ENCODE results near the gene MEIOB. TPM values are rescaled to one million over a fixed set of nuclear protein-coding genes. Genes with fewer than 3 reads are reported as not detected.
"Not testable (repeated sequence)": the region's sequence is repeated elsewhere in the genome, so short reads cannot be mapped to it uniquely, and the experiment has no call there.

Gene MEIOB
- total RNA-seq, 1 donor from 2014 or later = not detected

DNA sequence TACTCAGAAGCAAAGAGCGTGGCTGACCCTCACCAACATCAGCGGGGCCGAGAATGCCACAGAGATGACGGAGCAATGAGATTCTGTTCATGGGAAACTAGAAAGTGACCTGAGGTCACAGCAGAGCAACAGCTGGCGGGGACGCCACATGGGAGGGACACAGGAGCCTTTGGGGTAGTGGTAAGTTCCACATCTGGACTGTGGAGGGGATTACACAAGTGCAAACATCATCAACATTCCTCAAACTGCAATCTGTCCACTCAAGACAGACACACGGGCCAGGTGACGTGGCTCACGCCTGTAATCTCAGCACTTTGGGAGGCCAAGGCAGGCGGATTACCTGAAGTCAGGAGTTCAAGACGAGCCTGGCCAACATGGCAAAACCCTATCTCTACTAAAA is 56.5 kb downstream of the MEIOB start:
- no peak for DNase-seq (ENCODE audit: low spot score)

DNA sequence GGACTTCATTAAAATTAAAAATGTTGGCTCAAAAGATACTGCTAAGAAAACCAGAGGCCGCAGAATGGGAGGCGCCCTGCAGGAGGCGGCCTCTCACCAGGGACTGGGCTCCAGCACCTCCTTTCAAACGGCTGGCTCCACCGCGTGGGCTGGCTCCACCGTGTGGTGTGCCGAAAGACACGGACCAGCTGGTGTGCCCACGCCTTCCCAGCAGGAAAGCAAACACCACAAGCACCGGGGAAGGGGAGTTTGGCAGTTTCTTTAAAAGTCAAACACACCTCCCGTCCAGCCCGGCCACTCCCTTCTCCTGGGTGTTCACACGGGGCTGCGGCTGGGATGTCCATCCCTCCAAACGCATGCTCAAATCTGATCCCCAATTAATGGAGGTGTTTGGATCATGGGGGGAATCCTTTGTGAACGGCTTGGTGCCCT is 59.2 kb downstream of the MEIOB start:
- peak; percentile 70 for DNase-seq (ENCODE audit: low spot score)

DNA sequence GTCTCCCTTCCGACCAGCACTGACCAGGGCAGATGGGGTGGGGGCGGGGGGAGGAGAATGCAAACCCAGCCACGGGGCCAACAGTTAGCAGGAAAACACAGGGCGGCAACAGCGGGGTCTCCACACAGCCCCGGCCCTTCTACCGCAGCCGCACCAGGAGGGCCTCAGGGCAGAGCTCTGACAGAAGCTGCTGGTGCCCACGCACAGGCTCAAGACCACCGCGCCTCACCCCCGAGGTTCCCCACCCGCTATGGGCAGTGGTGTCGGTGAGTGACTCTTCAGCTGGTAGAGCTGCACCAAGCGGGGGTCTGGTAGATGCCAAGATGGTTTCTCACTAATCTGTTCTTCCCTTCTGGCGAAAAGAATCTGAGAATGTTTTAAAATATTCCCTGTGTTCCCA is 61.4 kb downstream of the MEIOB start:
- DNase-seq (ENCODE audit: low spot score) = no peak

DNA sequence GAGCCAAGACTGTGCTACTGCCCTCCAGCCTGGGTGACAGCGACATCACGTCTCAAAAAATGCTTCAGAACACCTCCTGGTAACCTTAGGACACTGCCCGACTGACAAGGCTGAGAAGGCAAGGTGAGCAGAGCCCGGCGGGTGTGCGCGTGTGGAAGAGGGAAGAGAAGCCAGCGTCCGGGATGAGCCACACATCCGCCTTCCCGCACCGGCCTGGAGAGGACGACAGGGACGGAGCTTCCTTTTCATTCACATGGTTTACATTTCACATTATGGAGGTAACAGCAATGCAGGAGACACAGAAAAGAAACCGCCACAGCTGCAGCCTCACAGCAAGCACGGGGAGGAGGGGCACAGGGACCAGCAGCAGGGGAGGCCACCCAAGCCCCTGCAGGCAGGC is 61.9 kb downstream of the MEIOB start:
- DNase-seq (ENCODE audit: low spot score) = no peak

GRCh38 chr16:1809281-1809801 is 62.6 kb downstream of the MEIOB start:
- no peak for DNase-seq (ENCODE audit: low spot score)

DNA sequence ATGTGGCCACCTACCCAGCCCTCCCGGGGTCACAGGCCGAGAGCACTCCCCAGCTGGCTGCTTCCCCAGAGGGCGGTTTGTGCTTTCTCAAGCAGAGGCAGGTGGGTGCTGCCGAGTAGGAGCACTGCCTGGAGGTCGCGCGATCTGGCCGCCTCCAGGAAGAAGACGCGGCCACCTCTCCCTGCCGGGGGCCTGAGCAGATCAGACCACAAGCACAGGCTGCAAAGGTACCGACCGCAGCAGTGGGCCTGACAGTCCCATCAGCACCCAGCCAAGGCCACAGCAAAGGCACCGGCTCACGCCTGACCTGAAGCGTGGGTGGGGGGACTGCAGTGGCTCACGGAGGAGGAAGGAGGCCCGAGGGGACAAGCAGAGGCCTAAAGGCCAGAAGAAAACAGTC is 63.3 kb downstream of the MEIOB start:
- DNase-seq (ENCODE audit: low spot score) = no peak

DNA sequence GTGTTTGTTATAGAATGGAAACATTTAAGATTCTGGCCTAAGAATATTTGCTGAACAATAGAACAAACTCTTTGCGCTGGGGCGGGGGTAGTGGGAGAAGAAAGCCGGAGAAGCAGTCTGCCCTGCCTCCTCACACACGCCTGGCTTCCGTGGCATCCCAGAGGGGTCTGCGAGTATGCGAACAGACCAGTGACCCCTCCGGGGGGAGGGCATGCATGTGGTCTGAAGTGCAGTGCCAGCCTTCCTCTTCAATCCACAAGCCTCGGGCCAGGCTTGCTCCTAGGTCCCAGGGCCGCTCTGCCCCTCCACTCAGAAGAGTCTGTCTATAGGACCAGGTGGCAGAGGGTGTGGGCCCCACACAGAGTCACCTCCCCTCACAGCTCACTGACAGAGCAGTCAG is 64.3 kb downstream of the MEIOB start:
- DNase-seq (ENCODE audit: low spot score) = no peak

- DNase-seq (ENCODE audit: low spot score) = no peak
These were observed 71.3 kb downstream of the MEIOB start for GRCh38 chr16:1800701-1801100.

GRCh38 chr16:1799263-1799662 is 72.7 kb downstream of the MEIOB start:
- not testable (repeated sequence) for DNase-seq (ENCODE audit: low spot score)

GRCh38 chr16:1794908-1795666 is 76.9 kb downstream of the MEIOB start:
- DNase-seq (ENCODE audit: low spot score) = no peak

DNA sequence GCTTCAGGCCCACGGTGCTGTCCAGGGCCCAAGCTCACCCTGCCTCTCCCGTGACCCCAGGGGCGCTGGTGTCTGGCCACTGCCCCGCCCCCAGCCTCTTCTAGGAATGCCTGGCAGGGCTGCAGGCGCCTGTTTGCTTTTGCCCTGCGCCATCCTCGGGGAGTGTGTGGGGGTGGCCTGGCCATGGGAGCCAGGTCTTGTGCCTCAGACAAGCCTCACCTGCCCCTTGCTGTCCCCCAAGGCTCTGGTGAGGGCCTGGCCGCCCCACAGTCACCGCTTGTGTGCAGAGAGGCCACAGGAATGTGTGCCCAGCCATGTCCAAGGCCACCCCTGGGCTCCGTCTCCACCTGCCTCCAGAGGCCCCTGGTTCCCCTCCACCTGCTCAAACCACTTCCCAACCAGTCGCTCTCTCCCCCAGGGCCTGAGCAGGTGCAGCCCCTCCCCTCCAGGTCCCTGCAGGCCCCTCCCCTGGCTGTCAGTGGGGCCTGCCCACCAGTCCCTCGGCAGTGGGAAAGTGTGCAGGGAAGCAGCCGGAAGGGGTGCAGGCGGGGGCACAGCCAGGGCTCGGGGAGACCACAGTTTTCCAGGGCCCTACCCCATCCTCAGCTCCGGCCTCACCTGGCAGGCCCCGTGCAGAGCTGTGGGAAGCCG is 77.6 kb downstream of the MEIOB start:
- no peak for DNase-seq (ENCODE audit: low spot score)

GRCh38 chr16:1793578-1794220 is 78.3 kb downstream of the MEIOB start, which contains the start of gene IGFALS:
Gene IGFALS, minus strand, starts transcription at chr16:1793705. Its CDS starts 53 bp downstream, at chr16:1793652.
- no peak for DNase-seq (ENCODE audit: low spot score)

DNA sequence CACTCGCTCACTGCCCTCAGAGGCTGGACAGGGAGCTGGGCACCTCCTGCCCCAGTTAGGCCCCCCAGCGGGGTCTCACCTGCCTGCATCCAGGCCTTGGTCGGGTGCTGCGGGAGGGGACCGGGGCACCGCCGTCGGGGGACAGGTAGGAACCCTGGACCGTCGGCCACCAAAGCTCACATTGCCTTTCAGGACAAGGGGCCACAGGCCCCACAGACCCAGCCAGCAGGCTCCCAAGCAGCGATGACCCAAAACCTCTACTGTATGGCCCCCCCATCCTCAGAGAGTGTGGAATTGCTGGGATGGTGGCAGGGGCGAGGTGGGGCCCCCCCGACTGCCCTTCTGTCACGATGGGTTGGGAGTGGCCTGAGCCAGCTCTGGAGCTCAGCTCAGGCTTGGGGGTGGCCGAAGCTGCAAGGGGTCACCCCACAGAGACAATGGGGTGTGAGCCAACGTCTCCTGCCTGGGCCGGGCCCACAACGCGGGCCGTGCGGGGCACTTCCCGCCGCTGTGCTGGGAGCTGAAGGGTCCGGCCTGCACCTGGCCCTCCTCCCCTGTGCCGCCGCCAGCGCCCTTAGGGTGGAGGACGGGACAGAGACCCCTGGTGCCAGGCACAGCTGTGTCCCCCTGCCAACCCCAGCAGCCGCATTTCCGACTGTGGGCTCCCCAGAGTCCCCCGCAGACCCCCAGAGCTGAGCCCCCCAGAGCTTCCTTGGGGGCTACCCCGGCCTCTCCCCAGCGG is 79.0 kb downstream of the MEIOB start:
- no peak for DNase-seq (ENCODE audit: low spot score)

DNA sequence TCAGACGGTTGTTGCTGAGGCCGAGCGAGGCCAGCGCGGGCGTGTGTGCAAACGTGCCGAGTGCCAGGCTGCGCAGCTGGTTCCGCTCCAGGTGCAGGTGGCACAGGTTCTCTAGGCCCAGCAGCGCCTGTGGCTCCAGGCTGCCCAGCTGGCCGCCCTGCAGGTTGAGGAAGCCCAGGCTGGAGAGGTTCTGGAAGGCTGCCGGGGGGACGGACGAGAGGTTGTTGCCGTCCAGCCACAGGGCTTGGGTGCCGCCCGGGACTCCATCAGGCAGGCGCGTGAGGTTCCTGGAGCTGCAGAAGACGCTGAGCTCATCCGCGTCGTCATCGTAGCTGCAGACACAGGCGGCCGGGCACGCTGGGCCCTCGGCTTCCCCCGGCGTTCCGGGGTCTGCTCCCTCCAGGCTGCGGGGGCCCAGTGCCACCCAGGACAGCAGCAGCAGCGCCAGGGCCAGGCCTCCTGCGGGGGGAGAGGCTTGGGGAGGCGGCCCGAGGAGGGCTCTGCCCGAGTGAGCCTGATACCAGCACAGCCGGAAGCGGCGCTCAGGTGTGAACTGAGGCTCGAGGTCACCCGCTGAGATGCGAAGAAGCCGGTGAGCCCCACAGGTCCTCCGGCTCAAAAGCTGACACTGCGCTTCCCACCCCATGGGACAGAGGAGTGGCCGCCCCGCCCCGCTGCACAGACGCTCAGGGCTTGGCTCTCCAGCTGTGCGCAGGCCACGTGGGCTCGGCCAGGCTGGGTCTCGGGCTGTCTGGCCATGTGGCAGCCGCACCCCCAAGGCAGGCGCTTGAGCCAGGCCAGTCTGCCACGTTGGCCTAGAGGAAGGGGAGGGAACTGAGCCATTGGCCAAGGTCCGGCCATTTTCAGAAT is 79.8 kb downstream of the MEIOB start:
- no peak for DNase-seq (ENCODE audit: low spot score)

- DNase-seq (ENCODE audit: low spot score) = no peak
These were observed 80.6 kb downstream of the MEIOB start for GRCh38 chr16:1791256-1791942.

DNA sequence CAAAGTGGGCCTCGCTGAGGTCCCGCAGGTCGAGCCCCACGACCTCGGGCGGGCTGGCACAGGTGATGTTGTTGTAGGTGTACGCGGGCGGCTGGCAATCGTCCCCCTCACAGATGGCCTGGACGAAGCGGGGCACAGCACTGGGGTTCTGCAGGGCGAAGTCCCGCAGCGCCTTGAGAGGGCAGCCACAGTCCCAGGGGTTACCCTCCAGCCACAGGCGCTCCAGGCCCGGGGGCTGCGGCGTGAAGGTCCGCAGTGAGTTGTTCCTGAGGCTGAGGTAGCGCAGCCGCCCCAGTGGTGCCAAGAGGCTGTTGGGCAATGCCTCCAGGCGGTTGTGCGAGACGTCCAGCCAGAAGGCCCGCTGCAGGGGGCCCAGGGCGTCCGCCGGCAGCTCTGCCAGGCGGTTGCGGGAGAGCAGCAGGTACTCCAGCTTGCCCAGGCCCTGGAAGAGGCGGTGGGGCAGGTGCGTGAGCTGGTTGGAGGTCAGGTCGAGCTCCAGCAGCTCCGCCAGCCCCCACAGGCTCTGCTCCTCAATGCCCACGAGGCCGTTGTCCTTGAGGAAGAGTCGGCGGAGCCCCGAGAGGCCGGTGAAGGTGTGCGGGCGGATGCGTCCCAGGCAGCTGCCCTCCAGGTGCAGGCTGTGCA is 81.2 kb downstream of the MEIOB start:
- DNase-seq (ENCODE audit: low spot score) = no peak

DNA sequence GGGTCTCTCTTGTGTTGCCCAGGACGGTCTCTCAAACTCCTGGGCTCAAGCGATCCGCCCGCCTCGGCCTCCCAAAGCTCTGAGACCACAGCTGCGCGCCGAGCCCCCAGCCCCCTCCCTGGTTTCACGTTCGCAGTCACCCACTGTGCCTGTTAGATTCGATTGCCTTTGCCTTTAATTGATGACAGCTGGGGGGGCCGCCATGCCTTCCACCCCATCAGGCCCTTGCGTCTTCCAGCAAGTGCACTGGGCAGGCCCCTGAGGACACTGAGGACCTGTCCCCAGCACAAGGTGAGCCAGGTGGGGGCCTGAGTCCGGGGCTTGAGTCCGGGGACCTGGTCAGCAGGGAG is 81.7 kb downstream of the MEIOB start:
- DNase-seq (ENCODE audit: low spot score) = no peak

- DNase-seq (ENCODE audit: low spot score) = no peak
These were observed 82.3 kb downstream of the MEIOB start for GRCh38 chr16:1789643-1790045.

- no peak for DNase-seq (ENCODE audit: low spot score)
These were observed 83.3 kb downstream of the MEIOB start for GRCh38 chr16:1788708-1789100.

Measured in umbilical cord (tissue), 2 donors.